Measurements from ENCODE around the gene SLC47A2. TPM values are rescaled to one million over a fixed set of nuclear protein-coding genes. Genes with fewer than 3 reads are reported as not detected.
"Not testable (repeated sequence)": the region's sequence is repeated elsewhere in the genome, so short reads cannot be mapped to it uniquely, and the experiment has no call there.

The SLC47A2 gene
- total RNA-seq, 1 donor from 2014 or later, result under 0.01 TPM

- FAIRE-seq, result no peak
- DNase-seq (ENCODE audit: low spot score in 2 of 2), result no peak
These were observed 39.5 kb downstream of the SLC47A2 start for GRCh38 chr17:19676896-19677295.

- DNase-seq (ENCODE audit: low spot score in 2 of 2) (no peak), FAIRE-seq (no peak)
These were observed 42.8 kb downstream of the SLC47A2 start for GRCh38 chr17:19673623-19674022.

- DNase-seq (ENCODE audit: low spot score in 2 of 2) (no peak), FAIRE-seq (no peak)
These were observed 44.2 kb downstream of the SLC47A2 start for GRCh38 chr17:19672009-19672750.

- no peak for FAIRE-seq
- DNase-seq (ENCODE audit: low spot score in 2 of 2), result no peak
These were observed 45.0 kb downstream of the SLC47A2 start for GRCh38 chr17:19671433-19671832.

- no peak for FAIRE-seq
- no peak for DNase-seq (ENCODE audit: low spot score in 2 of 2)
These were observed 45.5 kb downstream of the SLC47A2 start for GRCh38 chr17:19670908-19671307.

- FAIRE-seq, result not testable (repeated sequence)
These were observed 46.7 kb downstream of the SLC47A2 start for GRCh38 chr17:19669680-19670079.

GRCh38 chr17:19664821-19665181 is 51.6 kb downstream of the SLC47A2 start:
- FAIRE-seq (no peak), DNase-seq (ENCODE audit: low spot score in 2 of 2) (no peak)

More at GRCh38 chr17:19669680-19670079, 46.7 kb downstream of the SLC47A2 start:
- DNase-seq (ENCODE audit: low spot score in 2 of 2), result not testable (repeated sequence)

- FAIRE-seq (no peak), DNase-seq (ENCODE audit: low spot score in 2 of 2) (no peak)
These were observed 52.1 kb downstream of the SLC47A2 start for GRCh38 chr17:19664136-19664820.

- no peak for DNase-seq (ENCODE audit: low spot score in 2 of 2)
- no peak for FAIRE-seq
These were observed 53.3 kb downstream of the SLC47A2 start for GRCh38 chr17:19663097-19663496.

GRCh38 chr17:19661121-19661520 is 55.3 kb downstream of the SLC47A2 start:
- no peak for DNase-seq (ENCODE audit: low spot score in 2 of 2)
- FAIRE-seq, result no peak

- FAIRE-seq, result no peak
These were observed 56.0 kb downstream of the SLC47A2 start for GRCh38 chr17:19660219-19660870.

GRCh38 chr17:19659366-19660177 is 56.8 kb downstream of the SLC47A2 start:
- FAIRE-seq, result no peak
- no peak for DNase-seq (ENCODE audit: low spot score in 2 of 2)

More at GRCh38 chr17:19660219-19660870, 56.0 kb downstream of the SLC47A2 start:
- no peak for DNase-seq (ENCODE audit: low spot score in 2 of 2)

- FAIRE-seq, result no peak
- DNase-seq (ENCODE audit: low spot score in 2 of 2), result no peak
These were observed 59.4 kb downstream of the SLC47A2 start for GRCh38 chr17:19656851-19657581.

GRCh38 chr17:19656336-19656735 is 60.0 kb downstream of the SLC47A2 start:
- FAIRE-seq (no peak), DNase-seq (ENCODE audit: low spot score in 2 of 2) (no peak)

- DNase-seq (ENCODE audit: low spot score in 2 of 2) (no peak), FAIRE-seq (no peak)
These were observed 61.5 kb downstream of the SLC47A2 start for GRCh38 chr17:19654896-19655295.

GRCh38 chr17:19654342-19654886 is 62.0 kb downstream of the SLC47A2 start:
- FAIRE-seq (no peak), DNase-seq (ENCODE audit: low spot score in 2 of 2) (no peak)

- FAIRE-seq, result no peak
- DNase-seq (ENCODE audit: low spot score in 2 of 2), result no peak
These were observed 63.8 kb downstream of the SLC47A2 start for GRCh38 chr17:19652595-19652994.

GRCh38 chr17:19651451-19652238 is 64.7 kb downstream of the SLC47A2 start:
- FAIRE-seq (no peak), DNase-seq (ENCODE audit: low spot score in 2 of 2) (no peak)

- DNase-seq (ENCODE audit: low spot score in 2 of 2), result no peak
- FAIRE-seq, result no peak
These were observed 65.6 kb downstream of the SLC47A2 start for GRCh38 chr17:19650826-19651225.

Measured in frontal cortex (tissue), 4 donors.